DND-41 (cell line): ENCODE measurements around the gene AHRR.
"Not testable (repeated sequence)": the region's sequence is repeated elsewhere in the genome, so short reads cannot be mapped to it uniquely, and the experiment has no call there.

Experiments
- ATAC-seq: fragments of 200-7000 bp; cut with Tn5 transposase; 3 replicates; pipeline ENCODE4 v1.9.1; 2021; ENCODE audit warnings: low read depth; ENCODE audit not compliant: insufficient read depth
- DNase-seq: peaks from one replicate; pipeline ENCODE4 v3.0.0-alpha.2; 2020
- H2AFZ ChIP-seq: 2 replicates; pipeline ENCODE4 v1.6.0; 2012; ENCODE audit warnings: low read depth, low read length
- H3K27ac ChIP-seq: 2 replicates; pipeline ENCODE4 v1.5.1; 2012; ENCODE audit warnings: low read length, inconsistent platforms
- H3K27me3 ChIP-seq: fragments of 200-600 bp; sonication (generic); 2 replicates; pipeline ENCODE4 v1.6.0; 2012; ENCODE audit warnings: low read length, mild to moderate bottlenecking, inconsistent platforms; ENCODE audit not compliant: insufficient read depth, poor library complexity
- H3K36me3 ChIP-seq: 2 replicates; pipeline ENCODE4 v1.5.1; 2012; ENCODE audit warnings: low read length, inconsistent platforms; ENCODE audit not compliant: insufficient read depth
- H3K4me1 ChIP-seq: 2 replicates; pipeline ENCODE4 v1.5.1; 2012; ENCODE audit warnings: mild to moderate bottlenecking, low read length; ENCODE audit not compliant: insufficient read depth
- H3K4me2 ChIP-seq: 2 replicates; pipeline ENCODE4 v1.6.0; 2012; ENCODE audit warnings: mild to moderate bottlenecking, moderate library complexity, low read length, inconsistent platforms; ENCODE audit not compliant: insufficient read depth
- H3K4me3 ChIP-seq, 2 experiments: fragments of 200-600 bp in 1 of 2; shearing (Covaris generic) in 1 of 2; 2 replicates each; pipeline ENCODE4 v1.5.1; 2012 to 2016; ENCODE audit warnings: inconsistent platforms in 2 of 2, low read length in 2 of 2, mild to moderate bottlenecking in 2 of 2, low read depth in 1 of 2, moderate library complexity in 1 of 2
- H3K79me2 ChIP-seq: 2 replicates; pipeline ENCODE4 v1.6.0; 2012; ENCODE audit warnings: low read length, inconsistent platforms; ENCODE audit not compliant: insufficient read depth
- H3K9ac ChIP-seq: 2 replicates; pipeline ENCODE4 v1.6.0; 2012; ENCODE audit warnings: low read depth, mild to moderate bottlenecking, inconsistent platforms, low read length, moderate library complexity
- H3K9me3 ChIP-seq: 2 replicates; pipeline ENCODE4 v1.5.1; 2012; ENCODE audit warnings: low read length, moderate library complexity, mild to moderate bottlenecking, inconsistent platforms; ENCODE audit not compliant: insufficient read depth, severe bottlenecking
- H4K20me1 ChIP-seq: 2 replicates; pipeline ENCODE4 v1.6.0; 2012; ENCODE audit warnings: low read length; ENCODE audit not compliant: insufficient read depth
- EZH2 ChIP-seq: IDR thresholded peaks from 3 replicates; pipeline ENCODE4 v1.6.1; 2012; ENCODE audit warnings: borderline replicate concordance, low read depth, mild to moderate bottlenecking, moderate library complexity, low read length, inconsistent platforms; ENCODE audit not compliant: severe bottlenecking
- TF ChIP-seq, protein P1 (sequence below): IDR thresholded peaks from 2 replicates; pipeline ENCODE4 v1.5.1; 2012; ENCODE audit warnings: borderline replicate concordance, low read length, moderate library complexity, mild to moderate bottlenecking; ENCODE audit not compliant: poor library complexity, severe bottlenecking; ENCODE audit errors: extremely low read depth

The AHRR gene

DNA sequence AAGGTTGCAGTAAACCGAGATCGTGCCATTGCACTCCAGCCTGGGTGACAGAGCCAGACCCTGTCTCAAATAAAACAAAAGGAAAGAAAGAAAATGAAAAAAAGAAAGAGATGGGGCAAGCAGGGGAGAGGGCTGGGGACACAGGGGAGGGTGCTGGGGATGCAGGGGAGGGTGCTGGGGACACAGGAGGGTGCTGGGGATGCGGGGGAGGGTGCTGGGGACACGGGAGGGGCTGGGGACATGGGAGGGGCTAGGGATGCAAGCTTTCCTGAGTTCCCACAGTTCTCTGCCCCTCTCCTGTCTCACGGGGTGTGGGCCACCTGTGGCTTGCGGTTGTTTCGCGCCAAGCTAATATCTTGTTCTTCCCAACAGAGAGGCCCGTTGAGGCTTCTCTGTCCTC is 42.9 kb upstream of the AHRR start:
- no peak overlapping the region for H3K27ac ChIP-seq
- no peaks in the 10 kb centered on the region for H3K27me3 ChIP-seq
- no peak overlapping the region for H2AFZ ChIP-seq
- no peak overlapping the region for H3K4me2 ChIP-seq
- peaks cover 48% of the 10 kb centered on the region for H3K36me3 ChIP-seq
- no peak overlapping the region for H3K9ac ChIP-seq
- DNase-seq = no peak
- no peaks in the 10 kb centered on the region for H3K9me3 ChIP-seq
- TF ChIP-seq EZH2 = no peak
- TF ChIP-seq, protein P1, sequence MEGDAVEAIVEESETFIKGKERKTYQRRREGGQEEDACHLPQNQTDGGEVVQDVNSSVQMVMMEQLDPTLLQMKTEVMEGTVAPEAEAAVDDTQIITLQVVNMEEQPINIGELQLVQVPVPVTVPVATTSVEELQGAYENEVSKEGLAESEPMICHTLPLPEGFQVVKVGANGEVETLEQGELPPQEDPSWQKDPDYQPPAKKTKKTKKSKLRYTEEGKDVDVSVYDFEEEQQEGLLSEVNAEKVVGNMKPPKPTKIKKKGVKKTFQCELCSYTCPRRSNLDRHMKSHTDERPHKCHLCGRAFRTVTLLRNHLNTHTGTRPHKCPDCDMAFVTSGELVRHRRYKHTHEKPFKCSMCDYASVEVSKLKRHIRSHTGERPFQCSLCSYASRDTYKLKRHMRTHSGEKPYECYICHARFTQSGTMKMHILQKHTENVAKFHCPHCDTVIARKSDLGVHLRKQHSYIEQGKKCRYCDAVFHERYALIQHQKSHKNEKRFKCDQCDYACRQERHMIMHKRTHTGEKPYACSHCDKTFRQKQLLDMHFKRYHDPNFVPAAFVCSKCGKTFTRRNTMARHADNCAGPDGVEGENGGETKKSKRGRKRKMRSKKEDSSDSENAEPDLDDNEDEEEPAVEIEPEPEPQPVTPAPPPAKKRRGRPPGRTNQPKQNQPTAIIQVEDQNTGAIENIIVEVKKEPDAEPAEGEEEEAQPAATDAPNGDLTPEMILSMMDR = no peak
- H3K4me3 ChIP-seq = no peak overlapping the region
- 0 out of 3 replicates have a peak, but pooled peaks have one; percentile 24 for ATAC-seq
- peaks cover 94% of the 10 kb centered on the region for H3K79me2 ChIP-seq
- peaks cover 47% of the 10 kb centered on the region for H4K20me1 ChIP-seq
- peaks cover 14% of the 10 kb centered on the region for H3K4me1 ChIP-seq

DNA sequence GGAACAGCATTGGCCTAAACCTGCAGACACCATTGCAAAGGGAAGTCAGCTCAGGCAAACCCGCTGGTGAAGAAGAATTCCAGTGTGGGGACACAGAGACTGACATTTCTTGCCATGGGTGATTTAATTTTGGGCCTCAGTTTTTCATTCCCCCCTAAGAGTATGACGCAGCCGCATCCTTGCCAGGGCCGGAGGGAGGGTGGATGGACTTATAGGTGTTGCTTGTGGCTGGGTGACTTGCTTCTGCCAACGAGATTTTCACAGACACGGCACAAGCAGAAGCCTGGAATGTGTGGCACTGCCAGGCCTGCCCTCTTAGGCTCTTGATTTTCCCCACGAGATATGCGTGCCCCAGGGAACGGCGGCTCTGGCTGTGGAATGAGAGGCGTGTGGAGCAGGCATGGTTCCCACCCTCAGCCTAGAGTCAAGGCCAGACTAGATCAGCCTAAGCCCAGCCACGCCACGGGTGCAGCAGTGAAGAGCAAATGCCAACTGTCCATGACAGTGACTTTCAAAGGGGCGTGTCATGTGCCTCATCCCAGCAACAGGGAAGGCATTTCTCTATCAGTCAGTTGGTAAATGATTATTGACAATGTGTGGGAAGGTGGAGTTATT is 42.4 kb upstream of the AHRR start:
- H3K9ac ChIP-seq, H3K4me2 ChIP-seq, H3K4me3 ChIP-seq, ATAC-seq, H3K27me3 ChIP-seq, H2AFZ ChIP-seq, H3K27ac ChIP-seq, H3K4me1 ChIP-seq, H3K9me3 ChIP-seq, DNase-seq: not testable (repeated sequence)
- H3K79me2 ChIP-seq = peaks cover 94% of the 10 kb centered on the region
- peaks cover 48% of the 10 kb centered on the region for H3K36me3 ChIP-seq
- H4K20me1 ChIP-seq = peaks cover 47% of the 10 kb centered on the region

DNA sequence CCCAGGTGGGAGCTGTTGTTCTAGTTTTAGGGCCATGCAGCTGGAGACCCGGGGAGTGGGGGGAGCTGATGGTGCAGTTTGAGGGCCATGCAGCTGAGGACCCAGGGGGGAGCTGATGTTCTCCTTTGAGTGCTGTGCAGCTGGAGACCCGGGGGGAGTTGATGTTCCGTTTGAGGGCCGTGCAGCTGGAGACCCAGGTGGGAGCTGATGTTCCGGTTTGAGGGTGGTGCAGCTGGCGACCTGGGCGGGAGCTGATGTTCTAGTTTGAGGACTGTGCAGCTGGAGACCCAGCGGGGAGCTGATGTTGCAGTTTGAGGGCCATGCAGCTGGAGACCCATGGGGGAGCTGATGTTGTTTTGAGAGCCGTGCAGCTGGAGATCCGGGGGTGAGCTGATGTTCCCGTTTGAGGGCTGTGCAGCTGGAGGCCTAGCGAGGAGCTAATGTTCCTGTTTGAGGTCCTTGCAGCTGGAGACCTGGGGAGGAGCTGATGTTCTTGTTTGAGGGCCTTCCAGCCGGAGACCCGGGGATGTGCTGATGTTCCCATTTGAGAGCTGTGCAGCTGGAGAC is 35.4 kb upstream of the AHRR start:
- ATAC-seq = no peak
- H3K4me3 ChIP-seq = no peak overlapping the region
- H3K27ac ChIP-seq = no peak overlapping the region; the same call in 1 of the 2 replicates
- H3K4me1 ChIP-seq = no peaks in the 10 kb centered on the region
- DNase-seq = peak; percentile 21
- peaks cover 60% of the 10 kb centered on the region for H3K36me3 ChIP-seq
- no peak overlapping the region for H2AFZ ChIP-seq
- TF ChIP-seq, protein P1 = no peak
- TF ChIP-seq EZH2 = no peak
- no peaks in the 10 kb centered on the region for H3K9me3 ChIP-seq
- peaks cover 54% of the 10 kb centered on the region for H4K20me1 ChIP-seq
- H3K27me3 ChIP-seq = no peaks in the 10 kb centered on the region
- H3K9ac ChIP-seq = no peak overlapping the region
- H3K79me2 ChIP-seq = peaks cover 80% of the 10 kb centered on the region
- H3K4me2 ChIP-seq = no peak overlapping the region

DNA sequence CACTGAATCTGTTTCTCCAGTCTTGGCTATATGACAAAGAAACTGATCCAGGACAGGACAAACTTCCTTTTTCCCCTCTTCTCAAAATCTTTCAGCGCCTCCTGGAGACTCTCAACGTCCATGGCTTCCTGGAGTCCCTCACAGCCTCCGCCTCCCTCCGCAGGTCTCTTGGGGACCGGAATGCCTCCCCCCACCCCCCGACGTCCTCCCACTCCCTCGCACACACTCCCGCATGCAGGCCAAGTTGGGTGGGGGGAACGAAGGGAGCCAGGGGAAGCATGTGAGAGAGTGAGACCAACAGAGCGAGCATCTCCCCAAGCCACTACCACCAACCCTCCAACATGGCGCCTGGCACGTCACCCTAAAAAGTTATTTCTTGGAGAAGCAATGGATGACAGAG is 31.3 kb upstream of the AHRR start:
- H3K27ac ChIP-seq, H3K4me1 ChIP-seq, H3K27me3 ChIP-seq, H3K4me3 ChIP-seq, H3K9ac ChIP-seq, DNase-seq, H3K4me2 ChIP-seq, ATAC-seq, H3K9me3 ChIP-seq, H2AFZ ChIP-seq: not testable (repeated sequence)
- H3K79me2 ChIP-seq = peaks cover 63% of the 10 kb centered on the region
- H4K20me1 ChIP-seq = peaks cover 27% of the 10 kb centered on the region
- H3K36me3 ChIP-seq = peaks cover 42% of the 10 kb centered on the region

DNA sequence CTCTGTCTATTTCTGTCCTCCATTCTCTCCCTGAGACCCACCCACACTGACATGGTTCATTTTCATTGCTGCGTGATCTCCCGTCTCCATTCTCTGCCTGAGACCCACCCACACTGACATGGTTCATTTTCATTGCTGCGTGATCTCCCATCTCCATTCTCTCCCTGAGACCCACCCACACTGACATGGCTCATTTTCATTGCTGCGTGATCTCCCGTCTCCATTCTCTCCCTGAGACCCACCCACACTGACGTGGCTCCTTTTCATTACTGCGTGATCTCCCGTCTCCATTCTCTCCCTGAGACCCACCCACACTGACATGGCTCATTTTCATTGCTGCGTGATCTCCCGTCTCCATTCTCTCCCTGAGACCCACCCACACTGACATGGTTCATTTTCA is 30.2 kb upstream of the AHRR start:
- H2AFZ ChIP-seq, H3K9me3 ChIP-seq, DNase-seq, H3K4me3 ChIP-seq, H3K9ac ChIP-seq, H3K27ac ChIP-seq, H3K27me3 ChIP-seq, ATAC-seq, H3K4me1 ChIP-seq, H3K4me2 ChIP-seq: not testable (repeated sequence)
- Histone ChIP-seq H3K79me2 (peaks cover 54% of the 10 kb centered on the region), H3K36me3 (peaks cover 31% of the 10 kb centered on the region), H4K20me1 (peaks cover 17% of the 10 kb centered on the region)

DNA sequence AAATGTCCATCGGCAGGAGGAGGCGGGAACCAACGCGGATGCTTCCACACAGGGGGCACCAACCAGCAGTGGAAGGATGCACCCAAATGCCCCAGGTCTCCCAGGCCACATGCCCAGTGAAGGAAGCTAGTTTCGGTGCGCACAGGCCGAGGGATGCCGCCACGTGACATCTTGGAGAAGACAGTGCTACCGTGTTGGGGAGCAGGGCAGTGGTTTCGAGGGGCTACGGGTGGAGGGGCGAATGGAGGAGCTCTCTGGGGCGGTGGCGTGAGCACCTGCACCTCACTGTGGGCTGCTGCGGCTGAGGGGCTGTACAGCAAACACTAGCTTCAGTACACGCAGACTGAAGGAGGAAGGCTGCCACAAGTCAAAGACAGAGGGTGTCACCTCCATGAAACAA is 26.7 kb upstream of the AHRR start:
- not testable (repeated sequence) for H3K4me3 ChIP-seq, H2AFZ ChIP-seq, H3K9ac ChIP-seq, H3K9me3 ChIP-seq, H3K27ac ChIP-seq, H3K27me3 ChIP-seq, ATAC-seq, H3K4me1 ChIP-seq, DNase-seq, H3K4me2 ChIP-seq
- H4K20me1 ChIP-seq = peaks cover 19% of the 10 kb centered on the region
- H3K79me2 ChIP-seq = peaks cover 52% of the 10 kb centered on the region
- peaks cover 22% of the 10 kb centered on the region for H3K36me3 ChIP-seq
